Endothelial cell of umbilical vein (primary cell): ENCODE data around the gene LTBP1. TPM values are rescaled to one million over a fixed set of nuclear protein-coding genes. Genes with fewer than 3 reads are reported as not detected.

ENCODE experiments used
- BruUV-seq: library from RNA; stranded (reverse); fragments of 400-500 nt; replicated peaks from 2 replicates; lab custom pipeline; 2021; lab: Mats Ljungman, UMichigan
- CTCF ChIA-PET: fragments of 300-600, 350-600 bp; sonication (Branson Sonifier 250); formaldehyde crosslinking; loops from one replicate; lab custom pipeline; 2021; ENCODE audit warnings: antibody characterized with exemption, inconsistent platforms; lab: Charles Lee
- POLR2A ChIA-PET: fragments of 300-600, 350-600 bp; sonication (Branson Sonifier 250); formaldehyde crosslinking; loops from one replicate; lab custom pipeline; 2021; ENCODE audit warnings: antibody characterized with exemption, inconsistent platforms; lab: Charles Lee
- DNase-seq: peaks from one replicate; pipeline ENCODE4 v3.0.0-alpha.2; 2011; ENCODE audit warnings: low read depth, low spot score
- FAIRE-seq: peaks from 2 replicates; lab custom pipeline; 2011; peaks lifted over from hg19 to GRCh38; lab: Jason Lieb, UNC
- H2AFZ ChIP-seq: 2 replicates; pipeline ENCODE4 v1.6.0; 2012; ENCODE audit warnings: low read depth, low read length, control low read depth, inconsistent platforms
- H3K27ac ChIP-seq: 2 replicates; pipeline ENCODE4 v1.5.1; 2011; ENCODE audit warnings: low read depth, mild to moderate bottlenecking, control low read depth, low read length, moderate library complexity; ENCODE audit not compliant: insufficient read depth
- H3K27me3 ChIP-seq, 2 experiments: 2 replicates each; pipeline versions ENCODE4 v1.6.0 to v1.6.1; 2011; ENCODE audit warnings: low read length in 2 of 2, mixed read lengths in 1 of 2; ENCODE audit not compliant: control insufficient read depth in 2 of 2, insufficient read depth in 2 of 2
- H3K36me3 ChIP-seq, 2 experiments: 2 replicates in 1 of 2; 3 replicates in 1 of 2; pipeline ENCODE4 v1.5.1; 2011; ENCODE audit warnings: low read length in 2 of 2, mild to moderate bottlenecking in 1 of 2, moderate library complexity in 1 of 2; ENCODE audit not compliant: control insufficient read depth in 2 of 2, insufficient read depth in 2 of 2; ENCODE audit errors: extremely low read depth in 1 of 2
- H3K4me1 ChIP-seq: 3 replicates; pipeline ENCODE4 v1.5.1; 2011; ENCODE audit warnings: mild to moderate bottlenecking, low read length; ENCODE audit not compliant: control insufficient read depth, insufficient read depth; ENCODE audit errors: extremely low read depth
- H3K4me2 ChIP-seq: 2 replicates; pipeline ENCODE4 v1.6.1; 2011; ENCODE audit warnings: low read length, control low read depth, mixed read lengths; ENCODE audit not compliant: insufficient read depth
- H3K4me3 ChIP-seq, 3 experiments: fragments of 200-600 bp in 1 of 3; sonication (generic), shearing (Covaris generic) in 1 of 3; replicated peaks in 1 of 3; 2 replicates each; pipeline ENCODE4 v1.5.1; 2011 to 2016; ENCODE audit warnings: control low read depth in 3 of 3, low read length in 3 of 3, mild to moderate bottlenecking in 2 of 3, inconsistent platforms in 1 of 3, low read depth in 1 of 3, moderate library complexity in 1 of 3; ENCODE audit not compliant: insufficient read depth in 1 of 3
- H3K79me2 ChIP-seq: 2 replicates; pipeline ENCODE4 v1.6.0; 2012; ENCODE audit warnings: low read length, inconsistent platforms; ENCODE audit not compliant: control insufficient read depth, insufficient read depth
- H3K9ac ChIP-seq: replicated peaks from 2 replicates; pipeline ENCODE3; 2011; ENCODE audit warnings: low read length, control low read depth; ENCODE audit not compliant: insufficient read depth; ENCODE audit errors: extremely low read depth
- H3K9me1 ChIP-seq: replicated peaks from 3 replicates; pipeline ENCODE4 v1.6.0; 2011; ENCODE audit warnings: mild to moderate bottlenecking, low read length; ENCODE audit not compliant: control insufficient read depth, insufficient read depth; ENCODE audit errors: extremely low read depth
- H3K9me3 ChIP-seq: replicated peaks from 2 replicates; pipeline ENCODE4 v1.5.1; 2012; ENCODE audit warnings: low read length, inconsistent platforms; ENCODE audit not compliant: control insufficient read depth, insufficient read depth
- H4K20me1 ChIP-seq: replicated peaks from 2 replicates; pipeline ENCODE3; 2011; ENCODE audit warnings: mild to moderate bottlenecking, low read length; ENCODE audit not compliant: control insufficient read depth, insufficient read depth; ENCODE audit errors: extremely low read depth
- EZH2 ChIP-seq: IDR thresholded peaks from 2 replicates; pipeline ENCODE4 v1.6.1; 2012; ENCODE audit warnings: borderline replicate concordance, low read depth, mild to moderate bottlenecking, moderate library complexity, low read length, inconsistent platforms; ENCODE audit not compliant: severe bottlenecking
- FOS ChIP-seq: IDR thresholded peaks from 2 replicates; pipeline ENCODE4 v1.6.1; 2011; ENCODE audit warnings: mild to moderate bottlenecking, low read length, moderate library complexity, borderline replicate concordance; ENCODE audit not compliant: insufficient read depth
- GATA2 ChIP-seq: IDR thresholded peaks from 2 replicates; pipeline ENCODE4 v1.7.0; 2011; ENCODE audit warnings: low read depth, mild to moderate bottlenecking, moderate library complexity, mixed read lengths, low read length; ENCODE audit not compliant: insufficient read length, insufficient read depth
- JUN ChIP-seq: IDR thresholded peaks from 2 replicates; pipeline ENCODE4 v1.6.1; 2011; ENCODE audit warnings: borderline replicate concordance, low read depth; ENCODE audit not compliant: insufficient read length, insufficient read depth
- MYC ChIP-seq: IDR thresholded peaks from one replicate; pipeline ENCODE4 v1.6.1; 2011; ENCODE audit warnings: mild to moderate bottlenecking, low read depth, low read length
- POLR2A ChIP-seq: IDR thresholded peaks from 2 replicates; pipeline ENCODE4 v1.6.1; 2012; ENCODE audit warnings: low read depth, mild to moderate bottlenecking, control low read depth, low read length
- POLR2AphosphoS5 ChIP-seq: IDR thresholded peaks from 2 replicates; pipeline ENCODE4 v1.6.1; 2012; ENCODE audit warnings: low read depth, mild to moderate bottlenecking, control low read depth, low read length, moderate library complexity; ENCODE audit not compliant: insufficient read depth
- dilution Hi-C: fragments of 300-500 bp; cut with MboI; formaldehyde crosslinking; loops from one replicate; pipeline ENCODE4 v1.15.0; 2019; ENCODE audit warnings: low sequenced_read_pairs; ENCODE audit not compliant: extremely low pct_ligation_motif_present
- intact Hi-C: fragments of 100-400 bp; cut with micrococcal nuclease; formaldehyde crosslinking; loops from one replicate; pipeline ENCODE4 v1.10.0; 2022
- polyA plus RNA-seq, 4 experiments: library from polyadenylated mRNA; depleted of rRNA in 3 of 4; stranded (reverse) in 3 of 4; unstranded in 1 of 4; fragments of >200 nt; gene quantifications; 2 replicates each; pipeline versions ENCODE4 v1.2.1 to v1.2.3, GENCODE V29; 2011 to 2012; ENCODE audit warnings: missing spikeins in 1 of 4
- total RNA-seq: library from RNA; stranded (reverse); gene quantifications from 2 replicates; pipeline ENCODE4 v1.2.3, GENCODE V29; 2021
- TF ChIP-seq, protein P1 (sequence below), 2 donors: IDR thresholded peaks; 1 replicate in 1 of 2; 2 replicates in 1 of 2; pipeline ENCODE4 v1.5.1; 2011; ENCODE audit warnings: low read length in 2 of 2, mild to moderate bottlenecking in 2 of 2, moderate library complexity in 2 of 2, control low read depth in 1 of 2, inconsistent platforms in 1 of 2, low read depth in 1 of 2; ENCODE audit not compliant: insufficient read depth in 1 of 2; ENCODE audit errors: extremely low read depth in 1 of 2
- TF ChIP-seq, protein P2 (sequence below): IDR thresholded peaks from 2 replicates; pipeline ENCODE4 v1.6.1; 2011; ENCODE audit not compliant: insufficient read depth, insufficient read length

LTBP1 gene
- total and polyA plus RNA-seq, 2 donors (not counting 3 experiments of a cell fraction or from before 2014, with no cell fraction given): 57.4 to 68.2 TPM

DNA sequence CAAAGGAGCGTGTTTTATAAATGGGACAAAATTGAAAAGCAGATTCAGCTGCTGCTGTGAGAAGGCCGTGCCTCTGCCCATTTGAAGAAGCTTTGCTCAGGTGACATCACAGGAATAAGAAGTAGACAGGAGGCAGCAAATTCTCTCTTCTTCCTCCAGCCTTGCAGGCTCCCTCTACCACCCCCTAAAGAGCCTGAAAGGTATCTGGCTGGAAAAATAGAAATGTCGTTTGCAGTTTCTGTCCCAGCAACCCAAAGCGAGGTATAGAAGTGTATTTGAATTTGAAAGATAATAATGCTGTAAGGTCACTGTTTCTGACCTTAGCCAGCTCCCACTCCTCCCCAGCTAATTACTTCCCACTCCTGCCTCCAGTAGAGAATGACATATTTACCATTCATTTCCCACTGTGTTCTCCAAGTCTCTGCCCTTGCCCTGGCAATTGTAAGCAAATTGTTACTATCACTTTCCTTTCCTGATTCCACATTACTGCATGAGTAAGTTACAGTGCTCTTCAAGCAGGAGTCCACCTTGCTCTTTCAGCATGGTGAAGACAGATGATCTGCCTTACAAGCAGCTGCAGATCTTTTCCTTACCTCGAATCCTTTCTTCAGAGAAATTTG is 472.9 kb downstream of the LTBP1 start:
- Histone ChIP-seq H3K4me3 (no peak overlapping the region), H2AFZ (no peak overlapping the region), H3K27ac (peak overlapping the region; percentile 23), H3K27me3 (no peaks in the 10 kb centered on the region), H3K79me2 (no peaks in the 10 kb centered on the region), H3K9me3 (no peaks in the 10 kb centered on the region), H3K4me1 (peaks cover 31% of the 10 kb centered on the region), H3K9me1 (no peaks in the 10 kb centered on the region), H4K20me1 (no peaks in the 10 kb centered on the region), H3K36me3 (no peaks in the 10 kb centered on the region), H3K4me2 (no peak overlapping the region), H3K9ac (no peak overlapping the region)
- intact Hi-C loops (no loop called here), dilution Hi-C loops (no loop called here)
- CTCF ChIA-PET: interaction anchor here (1.1 to 2.7 kb wide), 5 partner anchors 16 to 164 kb away, joined by 3 to 20 read pairs (median 8); no protein-coding TSS in a partner anchor
- TF ChIP-seq POLR2A (no peak), EZH2 (no peak), MYC (no peak), JUN (no peak), POLR2AphosphoS5 (no peak), FOS (no peak)
- peak; percentile 59 for FAIRE-seq
- DNase-seq: no peak
- POLR2A ChIA-PET: no interaction called here
- BruUV-seq: no TSS peak

DNA sequence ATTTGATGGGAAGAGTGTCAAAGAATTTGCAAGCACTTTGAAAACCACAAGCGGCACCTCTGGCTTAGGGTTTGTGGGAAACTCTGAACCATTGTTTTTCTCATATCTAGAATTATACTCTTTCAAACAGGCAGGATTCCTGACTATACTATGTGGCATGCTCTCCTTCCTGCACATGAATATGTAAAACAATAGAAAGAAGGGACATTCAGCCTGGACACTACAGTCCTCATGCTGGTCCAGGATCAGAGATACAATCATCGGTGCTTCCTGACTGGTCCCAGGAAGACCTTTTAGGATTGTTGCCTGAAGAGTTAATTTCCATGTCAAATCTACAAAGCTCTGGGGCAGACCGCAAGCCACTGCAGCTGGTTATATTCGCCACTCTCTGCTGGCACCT is 474.0 kb downstream of the LTBP1 start:
- DNase-seq (peak; percentile 60), FAIRE-seq (peak; percentile 78)
- Histone ChIP-seq H4K20me1 (no peaks in the 10 kb centered on the region), H3K4me2 (no peak overlapping the region), H3K79me2 (no peaks in the 10 kb centered on the region), H3K4me3 (no peak overlapping the region), H3K9me3 (no peaks in the 10 kb centered on the region), H3K27me3 (no peaks in the 10 kb centered on the region), H3K4me1 (peaks cover 37% of the 10 kb centered on the region), H3K9ac (peak overlapping the region; percentile 1), H2AFZ (no peak overlapping the region), H3K9me1 (no peaks in the 10 kb centered on the region), H3K36me3 (no peaks in the 10 kb centered on the region), H3K27ac (peak overlapping the region; percentile 23)
- intact Hi-C loops (no loop called here), dilution Hi-C loops (no loop called here)
- BruUV-seq: no TSS peak
- ChIA-PET CTCF (interaction anchor here (0.7 to 2.7 kb wide), 6 partner anchors 12 to 163 kb away, joined by 3 to 20 read pairs (median 6); no protein-coding TSS in a partner anchor), POLR2A (no interaction called here)
- TF ChIP-seq JUN (peak; percentile 23), POLR2AphosphoS5 (no peak), POLR2A (no peak), GATA2 (peak; percentile 59), EZH2 (no peak), FOS (peak; percentile 24), MYC (no peak)
- TF ChIP-seq, protein P1, sequence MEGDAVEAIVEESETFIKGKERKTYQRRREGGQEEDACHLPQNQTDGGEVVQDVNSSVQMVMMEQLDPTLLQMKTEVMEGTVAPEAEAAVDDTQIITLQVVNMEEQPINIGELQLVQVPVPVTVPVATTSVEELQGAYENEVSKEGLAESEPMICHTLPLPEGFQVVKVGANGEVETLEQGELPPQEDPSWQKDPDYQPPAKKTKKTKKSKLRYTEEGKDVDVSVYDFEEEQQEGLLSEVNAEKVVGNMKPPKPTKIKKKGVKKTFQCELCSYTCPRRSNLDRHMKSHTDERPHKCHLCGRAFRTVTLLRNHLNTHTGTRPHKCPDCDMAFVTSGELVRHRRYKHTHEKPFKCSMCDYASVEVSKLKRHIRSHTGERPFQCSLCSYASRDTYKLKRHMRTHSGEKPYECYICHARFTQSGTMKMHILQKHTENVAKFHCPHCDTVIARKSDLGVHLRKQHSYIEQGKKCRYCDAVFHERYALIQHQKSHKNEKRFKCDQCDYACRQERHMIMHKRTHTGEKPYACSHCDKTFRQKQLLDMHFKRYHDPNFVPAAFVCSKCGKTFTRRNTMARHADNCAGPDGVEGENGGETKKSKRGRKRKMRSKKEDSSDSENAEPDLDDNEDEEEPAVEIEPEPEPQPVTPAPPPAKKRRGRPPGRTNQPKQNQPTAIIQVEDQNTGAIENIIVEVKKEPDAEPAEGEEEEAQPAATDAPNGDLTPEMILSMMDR (IDR thresholded peaks at IDR 0.05; ENCODE audit: extremely low read depth in 1 of 2, insufficient read depth in 1 of 2, low read depth in 1 of 2, low read length in 2 of 2): no peak
- TF ChIP-seq, protein P2, sequence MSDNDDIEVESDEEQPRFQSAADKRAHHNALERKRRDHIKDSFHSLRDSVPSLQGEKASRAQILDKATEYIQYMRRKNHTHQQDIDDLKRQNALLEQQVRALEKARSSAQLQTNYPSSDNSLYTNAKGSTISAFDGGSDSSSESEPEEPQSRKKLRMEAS: no peak
